Naive thymus-derived CD8-positive, alpha-beta T cell (primary cell): Measurements from ENCODE around the gene TSPAN14. TPM values are rescaled to one million over a fixed set of nuclear protein-coding genes. Genes with fewer than 3 reads are reported as not detected.

Experiments used
- ATAC-seq, 2 donors: fragments of 150-1000 bp; cut with Tn5 transposase in 1 of 2; sonication (Bioruptor Pico), chemical (Tn5 transposase) in 1 of 2; 1 replicate in 1 of 2; 2 replicates in 1 of 2; pipeline ENCODE4 v1.10.0; 2021; ENCODE audit warnings: mild to moderate bottlenecking in 2 of 2, moderate library complexity in 2 of 2
- POLR2A ChIA-PET: fragments of 350-600 bp; sonication (Branson Sonifier 250); formaldehyde crosslinking; loops from one replicate; lab custom pipeline; 2021; ENCODE audit warnings: antibody characterized with exemption; lab: Charles Lee
- DNase-seq, 10 donors: peaks; one replicate each; pipeline versions ENCODE4 v3.0.0 to v3.0.0-alpha.2; 2020 to 2022
- H3K27ac Mint-ChIP-seq, 10 donors: one replicate each; pipeline ENCODE4 v1.8.0; 2020 to 2022; ENCODE audit warnings: mild to moderate bottlenecking in 10 of 10, mixed read lengths in 10 of 10, moderate library complexity in 4 of 10, inconsistent platforms in 1 of 10
- H3K27me3 Mint-ChIP-seq, 5 donors: one replicate each; pipeline ENCODE4 v1.8.0; 2021 to 2022; ENCODE audit warnings: mixed read lengths in 5 of 5
- H3K36me3 Mint-ChIP-seq, 3 donors: one replicate each; pipeline ENCODE4 v1.8.0; 2020 to 2022; ENCODE audit warnings: mixed read lengths in 3 of 3, mild to moderate bottlenecking in 2 of 3, inconsistent platforms in 1 of 3
- H3K4me1 Mint-ChIP-seq, 4 donors: one replicate each; pipeline ENCODE4 v1.8.0; 2021 to 2022; ENCODE audit warnings: mixed read lengths in 4 of 4
- H3K4me3 Mint-ChIP-seq, 10 donors: one replicate each; pipeline ENCODE4 v1.8.0; 2020 to 2022; ENCODE audit warnings: mild to moderate bottlenecking in 10 of 10, mixed read lengths in 10 of 10, moderate library complexity in 6 of 10, inconsistent platforms in 1 of 10
- H3K9me3 Mint-ChIP-seq, 9 donors: one replicate each; pipeline ENCODE4 v1.8.0; 2020 to 2022; ENCODE audit warnings: mixed read lengths in 9 of 9, mild to moderate bottlenecking in 3 of 9, inconsistent platforms in 1 of 9, moderate library complexity in 1 of 9
- polyA plus RNA-seq, 3 donors: library from polyadenylated mRNA; unstranded; fragments of 300-500 nt; fragmentation: Illumina TruSeq; gene quantifications; one replicate each; pipeline ENCODE4 v1.2.3, GENCODE V29; 2021
- total RNA-seq, 8 experiments: library from RNA in 2 of 8; stranded (reverse) in 2 of 8; gene quantifications; one replicate each; pipeline ENCODE4 v1.2.3 and lab custom pipeline; 2021 to 2026

TSPAN14 gene
- total and polyA plus RNA-seq, 5 experiments from 2014 or later: 152 to 293 (median 163) TPM

- Mint-ChIP-seq H3K27me3 (no peaks in the 10 kb centered on the region), H3K36me3 (peaks cover 0 to 15% (median 2%) of the 10 kb centered on the region in 3 donors), H3K4me1 (peaks cover 53 to 92% (median 81%) of the 10 kb centered on the region in 4 donors), H3K4me3 (peak overlapping the region in 9 of 10 donors; percentile 80 to 99 (median 98)), H3K27ac (peak overlapping the region; percentile 91 to 100 (median 97)), H3K9me3 (no peaks in the 10 kb centered on the region)
- POLR2A ChIA-PET: interaction anchor here (0.6 to 37.5 kb wide), 9 partner anchors 4 to 271 kb away, joined by 3 to 914 read pairs (median 18); partner anchors contain the start of gene TSPAN14
- peak; percentile 48 to 64 for ATAC-seq
- DNase-seq: peak in 9 of 10 donors; percentile 39 to 78 (median 60)
These were observed 5.1 kb downstream of the TSPAN14 start for GRCh38 chr10:80459047-80459865.

GRCh38 chr10:80460399-80461207 lies 6.5 kb downstream of the TSPAN14 start:
- peaks cover 0 to 15% (median 2%) of the 10 kb centered on the region in 3 donors for H3K36me3 Mint-ChIP-seq
- no peaks in the 10 kb centered on the region for H3K9me3 Mint-ChIP-seq
- DNase-seq (no peak), ATAC-seq (no peak)
- POLR2A ChIA-PET: interaction anchor here (0.6 to 37.5 kb wide), 6 partner anchors 5 to 65 kb away, joined by 3 to 914 read pairs (median 382); partner anchors contain the start of gene TSPAN14
- peaks cover 60 to 99% (median 92%) of the 10 kb centered on the region in 4 donors for H3K4me1 Mint-ChIP-seq
- H3K27me3 Mint-ChIP-seq: no peaks in the 10 kb centered on the region
- peak overlapping the region; percentile 91 to 100 (median 97) for H3K27ac Mint-ChIP-seq
- peak overlapping the region in 9 of 10 donors; percentile 80 to 99 (median 98) for H3K4me3 Mint-ChIP-seq

- peak overlapping the region in 9 of 10 donors; percentile 80 to 99 (median 98) for H3K4me3 Mint-ChIP-seq
- ATAC-seq (no peak), DNase-seq (no peak)
- POLR2A ChIA-PET: interaction anchor here (0.6 to 37.5 kb wide), 6 partner anchors 6 to 64 kb away, joined by 3 to 914 read pairs (median 382); partner anchors contain the start of gene TSPAN14
- H3K27me3 Mint-ChIP-seq: no peaks in the 10 kb centered on the region
- H3K4me1 Mint-ChIP-seq: peaks cover 56 to 99% (median 92%) of the 10 kb centered on the region in 4 donors
- H3K36me3 Mint-ChIP-seq: peaks cover 0 to 10% (median 0%) of the 10 kb centered on the region in 3 donors
- no peaks in the 10 kb centered on the region for H3K9me3 Mint-ChIP-seq
- peak overlapping the region; percentile 91 to 100 (median 97) for H3K27ac Mint-ChIP-seq
These were observed 7.4 kb downstream of the TSPAN14 start for GRCh38 chr10:80461208-80462183.

GRCh38 chr10:80462299-80462980 lies 8.3 kb downstream of the TSPAN14 start:
- no peaks in the 10 kb centered on the region for H3K9me3 Mint-ChIP-seq
- H3K27ac Mint-ChIP-seq: peak overlapping the region; percentile 91 to 100 (median 97)
- H3K4me1 Mint-ChIP-seq: peaks cover 62 to 100% (median 96%) of the 10 kb centered on the region in 4 donors
- ATAC-seq: no peak
- H3K4me3 Mint-ChIP-seq: peak overlapping the region in 9 of 10 donors; percentile 80 to 99 (median 98)
- H3K27me3 Mint-ChIP-seq: no peaks in the 10 kb centered on the region
- POLR2A ChIA-PET: interaction anchor here (7.7 to 37.5 kb wide), 5 partner anchors 6 to 43 kb away, joined by 38 to 914 read pairs (median 382); partner anchors contain the start of gene TSPAN14
- peaks cover 0 to 10% (median 0%) of the 10 kb centered on the region in 3 donors for H3K36me3 Mint-ChIP-seq
- DNase-seq: no peak

GRCh38 chr10:80462981-80463741 lies 9.1 kb downstream of the TSPAN14 start:
- DNase-seq (no peak), ATAC-seq (no peak)
- Mint-ChIP-seq H3K4me1 (peaks cover 61 to 100% (median 97%) of the 10 kb centered on the region in 4 donors), H3K9me3 (no peaks in the 10 kb centered on the region), H3K27me3 (no peaks in the 10 kb centered on the region), H3K36me3 (peaks cover 0 to 12% (median 0%) of the 10 kb centered on the region in 3 donors), H3K4me3 (peak overlapping the region in 9 of 10 donors; percentile 85 to 99 (median 93)), H3K27ac (peak overlapping the region; percentile 91 to 100 (median 97))
- POLR2A ChIA-PET: interaction anchor here (7.7 to 37.5 kb wide), 5 partner anchors 6 to 42 kb away, joined by 38 to 914 read pairs (median 382); partner anchors contain the start of gene TSPAN14

GRCh38 chr10:80463868-80464267 lies 9.8 kb downstream of the TSPAN14 start:
- no peaks in the 10 kb centered on the region for H3K27me3 Mint-ChIP-seq
- peaks cover 0 to 12% (median 0%) of the 10 kb centered on the region in 3 donors for H3K36me3 Mint-ChIP-seq

GRCh38 chr10:80464557-80465450 lies 10.7 kb downstream of the TSPAN14 start:
- ATAC-seq (peak; percentile 4 to 19), DNase-seq (peak in 4 of 10 donors; percentile 30 to 57 (median 42))
- POLR2A ChIA-PET: interaction anchor here (0.5 to 37.5 kb wide), 9 partner anchors 4 to 72 kb away, joined by 3 to 914 read pairs (median 38); partner anchors contain the start of genes PRXL2A and TSPAN14
- Mint-ChIP-seq H3K4me1 (peaks cover 57 to 99% (median 94%) of the 10 kb centered on the region in 4 donors), H3K36me3 (peaks cover 4 to 18% (median 5%) of the 10 kb centered on the region in 3 donors), H3K27ac (peak overlapping the region; percentile 91 to 100 (median 97)), H3K27me3 (no peaks in the 10 kb centered on the region), H3K9me3 (no peaks in the 10 kb centered on the region), H3K4me3 (peak overlapping the region in 9 of 10 donors; percentile 85 to 99 (median 88))

More at GRCh38 chr10:80463868-80464267, 9.8 kb downstream of the TSPAN14 start:
- ATAC-seq (no peak), DNase-seq (no peak)
- Mint-ChIP-seq H3K4me3 (peak overlapping the region in 9 of 10 donors; percentile 85 to 99 (median 88)), H3K9me3 (no peaks in the 10 kb centered on the region), H3K27ac (peak overlapping the region; percentile 91 to 100 (median 97)), H3K4me1 (peaks cover 60 to 100% (median 96%) of the 10 kb centered on the region in 4 donors)
- POLR2A ChIA-PET: interaction anchor here (1.1 to 37.5 kb wide), 6 partner anchors 5 to 56 kb away, joined by 5 to 914 read pairs (median 382); partner anchors contain the start of genes PRXL2A and TSPAN14

- peaks cover 53 to 98% (median 93%) of the 10 kb centered on the region in 4 donors for H3K4me1 Mint-ChIP-seq
- H3K27ac Mint-ChIP-seq: peak overlapping the region; percentile 91 to 100 (median 97)
- POLR2A ChIA-PET: interaction anchor here (0.5 to 37.5 kb wide), 8 partner anchors 10 to 278 kb away, joined by 3 to 914 read pairs (median 22); partner anchors contain the start of gene TSPAN14
- DNase-seq (no peak), ATAC-seq (peak; percentile 9 to 19)
- peak overlapping the region in 9 of 10 donors; percentile 85 to 99 (median 88) for H3K4me3 Mint-ChIP-seq
- peaks cover 5 to 23% (median 6%) of the 10 kb centered on the region in 3 donors for H3K36me3 Mint-ChIP-seq
- H3K9me3 Mint-ChIP-seq: no peaks in the 10 kb centered on the region
- H3K27me3 Mint-ChIP-seq: no peaks in the 10 kb centered on the region
These were observed 11.3 kb downstream of the TSPAN14 start for GRCh38 chr10:80465451-80465835.
